Progenitor cell of endocrine pancreas (in vitro differentiated cells): ENCODE measurements around the gene CXorf66. TPM values are rescaled to one million over a fixed set of nuclear protein-coding genes. Genes with fewer than 3 reads are reported as not detected.
"Not testable (repeated sequence)": the region's sequence is repeated elsewhere in the genome, so short reads cannot be mapped to it uniquely, and the experiment has no call there.

Source experiments
- DNase-seq: peaks from one replicate; pipeline ENCODE4 v3.0.0; 2021; ENCODE audit warnings: low spot score; ENCODE audit not compliant: unreplicated experiment
- H3K27ac Mint-ChIP-seq: 2 replicates; pipeline ENCODE4 v1.8.0; 2021; ENCODE audit warnings: mild to moderate bottlenecking, moderate library complexity, mixed read lengths
- H3K27me3 Mint-ChIP-seq: 2 replicates; pipeline ENCODE4 v1.8.0; 2021; ENCODE audit warnings: mixed read lengths
- H3K36me3 Mint-ChIP-seq: 2 replicates; pipeline ENCODE4 v1.8.0; 2022; ENCODE audit warnings: mixed read lengths; ENCODE audit not compliant: insufficient read depth
- H3K4me1 Mint-ChIP-seq: 2 replicates; pipeline ENCODE4 v1.8.0; 2021; ENCODE audit warnings: low read depth, mixed read lengths
- H3K4me3 Mint-ChIP-seq: 2 replicates; pipeline ENCODE4 v1.8.0; 2021; ENCODE audit warnings: low read depth, mild to moderate bottlenecking, moderate library complexity, mixed read lengths
- H3K9me3 Mint-ChIP-seq: 2 replicates; pipeline ENCODE4 v1.8.0; 2021; ENCODE audit warnings: low read depth, mixed read lengths
- total RNA-seq: library from RNA; stranded (reverse); gene quantifications from 2 replicates; pipeline ENCODE4 v1.2.1, GENCODE V29; 2021
- TF ChIP-seq, protein P1 (sequence below): fragments of 200-600 bp; sonication (generic); IDR thresholded peaks from one replicate; pipeline ENCODE4 v1.5.0; 2021; ENCODE audit warnings: antibody characterized with exemption, mild to moderate bottlenecking; ENCODE audit not compliant: unreplicated experiment

The CXorf66 gene
- total RNA-seq, 1 donor from 2014 or later, result not detected

- TF ChIP-seq, protein P1, sequence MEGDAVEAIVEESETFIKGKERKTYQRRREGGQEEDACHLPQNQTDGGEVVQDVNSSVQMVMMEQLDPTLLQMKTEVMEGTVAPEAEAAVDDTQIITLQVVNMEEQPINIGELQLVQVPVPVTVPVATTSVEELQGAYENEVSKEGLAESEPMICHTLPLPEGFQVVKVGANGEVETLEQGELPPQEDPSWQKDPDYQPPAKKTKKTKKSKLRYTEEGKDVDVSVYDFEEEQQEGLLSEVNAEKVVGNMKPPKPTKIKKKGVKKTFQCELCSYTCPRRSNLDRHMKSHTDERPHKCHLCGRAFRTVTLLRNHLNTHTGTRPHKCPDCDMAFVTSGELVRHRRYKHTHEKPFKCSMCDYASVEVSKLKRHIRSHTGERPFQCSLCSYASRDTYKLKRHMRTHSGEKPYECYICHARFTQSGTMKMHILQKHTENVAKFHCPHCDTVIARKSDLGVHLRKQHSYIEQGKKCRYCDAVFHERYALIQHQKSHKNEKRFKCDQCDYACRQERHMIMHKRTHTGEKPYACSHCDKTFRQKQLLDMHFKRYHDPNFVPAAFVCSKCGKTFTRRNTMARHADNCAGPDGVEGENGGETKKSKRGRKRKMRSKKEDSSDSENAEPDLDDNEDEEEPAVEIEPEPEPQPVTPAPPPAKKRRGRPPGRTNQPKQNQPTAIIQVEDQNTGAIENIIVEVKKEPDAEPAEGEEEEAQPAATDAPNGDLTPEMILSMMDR, result no peak
- no peaks in the 10 kb centered on the region for H3K9me3 Mint-ChIP-seq
- peaks cover 6% of the 10 kb centered on the region for H3K4me1 Mint-ChIP-seq
- no peak overlapping the region for H3K27ac Mint-ChIP-seq
- H3K27me3 Mint-ChIP-seq, result no peaks in the 10 kb centered on the region
- no peak for DNase-seq
- H3K36me3 Mint-ChIP-seq, result no peaks in the 10 kb centered on the region
- no peak overlapping the region for H3K4me3 Mint-ChIP-seq
These were observed 40.6 kb downstream of the CXorf66 start for GRCh38 chrX:139924696-139925095.

GRCh38 chrX:139924069-139924695 lies 41.1 kb downstream of the CXorf66 start:
- Mint-ChIP-seq H3K4me3 (no peak overlapping the region), H3K27me3 (no peaks in the 10 kb centered on the region), H3K27ac (no peak overlapping the region), H3K36me3 (no peaks in the 10 kb centered on the region), H3K9me3 (no peaks in the 10 kb centered on the region), H3K4me1 (peaks cover 4% of the 10 kb centered on the region)
- no peak for DNase-seq
- TF ChIP-seq, protein P1, result no peak

GRCh38 chrX:139921142-139921541 lies 44.2 kb downstream of the CXorf66 start:
- not testable (repeated sequence) for H3K9me3 Mint-ChIP-seq, DNase-seq, H3K36me3 Mint-ChIP-seq, H3K4me1 Mint-ChIP-seq, H3K27me3 Mint-ChIP-seq, H3K27ac Mint-ChIP-seq, H3K4me3 Mint-ChIP-seq

- H3K27ac Mint-ChIP-seq, result no peak overlapping the region
- no peaks in the 10 kb centered on the region for H3K27me3 Mint-ChIP-seq
- H3K4me3 Mint-ChIP-seq, result no peak overlapping the region
- TF ChIP-seq, protein P1, result no peak
- no peaks in the 10 kb centered on the region for H3K9me3 Mint-ChIP-seq
- no peak for DNase-seq
- H3K36me3 Mint-ChIP-seq, result no peaks in the 10 kb centered on the region
- peaks cover 2% of the 10 kb centered on the region for H3K4me1 Mint-ChIP-seq
These were observed 45.0 kb downstream of the CXorf66 start for GRCh38 chrX:139920316-139920715.

GRCh38 chrX:139914421-139914820 lies 50.9 kb downstream of the CXorf66 start:
- Mint-ChIP-seq H3K4me1 (no peaks in the 10 kb centered on the region), H3K27me3 (no peaks in the 10 kb centered on the region), H3K36me3 (no peaks in the 10 kb centered on the region), H3K27ac (no peak overlapping the region), H3K4me3 (no peak overlapping the region), H3K9me3 (no peaks in the 10 kb centered on the region)
- TF ChIP-seq, protein P1, result no peak
- DNase-seq, result no peak

- H3K4me3 Mint-ChIP-seq, result no peak overlapping the region
- H3K9me3 Mint-ChIP-seq, result no peaks in the 10 kb centered on the region
- H3K27me3 Mint-ChIP-seq, result no peaks in the 10 kb centered on the region
- DNase-seq, result no peak
- TF ChIP-seq, protein P1, result no peak
- H3K4me1 Mint-ChIP-seq, result peaks cover 4% of the 10 kb centered on the region
- H3K27ac Mint-ChIP-seq, result no peak overlapping the region
- no peaks in the 10 kb centered on the region for H3K36me3 Mint-ChIP-seq
These were observed 55.6 kb downstream of the CXorf66 start for GRCh38 chrX:139909712-139910111.
